ENCODE data around the gene PCNX1.

The PCNX1 gene

DNA sequence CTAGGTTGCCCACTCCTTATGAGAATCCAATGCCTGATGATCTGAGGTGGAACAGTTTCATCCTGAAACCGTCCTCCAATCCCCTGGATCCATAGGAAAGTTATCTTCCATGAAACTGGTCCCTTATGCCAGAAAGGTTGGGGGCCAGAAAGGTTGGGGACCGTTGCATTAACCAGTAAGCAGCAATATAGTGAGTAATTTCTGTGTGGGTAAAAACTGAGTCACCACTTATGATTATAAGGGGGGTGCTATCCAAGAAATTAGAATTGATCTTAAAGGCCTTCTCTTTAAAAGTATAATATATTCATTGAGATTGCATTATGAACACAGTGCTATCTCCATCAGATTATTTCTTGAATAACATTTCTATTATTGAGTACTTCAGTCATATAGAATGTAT lies 97.2 kb downstream of the PCNX1 start:
- Histone ChIP-seq H3K9me3 (ENCODE audit: control insufficient read depth, insufficient read depth, low read depth, low read length) (no peaks in the 10 kb centered on the region), H3K27ac (ENCODE audit: extremely low read depth, low read depth, low read length) (no peak overlapping the region), H3K4me3 (ENCODE audit: low read depth, low read length) (no peak overlapping the region), H3K4me1 (ENCODE audit: control insufficient read depth, insufficient read depth, low read length) (no peaks in the 10 kb centered on the region), H3K36me3 (ENCODE audit: control insufficient read depth in 2 of 2, insufficient read depth in 1 of 2, low read length in 2 of 2) (peaks cover 0 to 10% of the 10 kb centered on the region in 2 experiments; a peak in 2 of 3 replicates)
- TF ChIP-seq, protein P1, sequence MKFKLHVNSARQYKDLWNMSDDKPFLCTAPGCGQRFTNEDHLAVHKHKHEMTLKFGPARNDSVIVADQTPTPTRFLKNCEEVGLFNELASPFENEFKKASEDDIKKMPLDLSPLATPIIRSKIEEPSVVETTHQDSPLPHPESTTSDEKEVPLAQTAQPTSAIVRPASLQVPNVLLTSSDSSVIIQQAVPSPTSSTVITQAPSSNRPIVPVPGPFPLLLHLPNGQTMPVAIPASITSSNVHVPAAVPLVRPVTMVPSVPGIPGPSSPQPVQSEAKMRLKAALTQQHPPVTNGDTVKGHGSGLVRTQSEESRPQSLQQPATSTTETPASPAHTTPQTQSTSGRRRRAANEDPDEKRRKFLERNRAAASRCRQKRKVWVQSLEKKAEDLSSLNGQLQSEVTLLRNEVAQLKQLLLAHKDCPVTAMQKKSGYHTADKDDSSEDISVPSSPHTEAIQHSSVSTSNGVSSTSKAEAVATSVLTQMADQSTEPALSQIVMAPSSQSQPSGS (tag by site-specific recombination; IDR thresholded peaks at IDR 0.05; ENCODE audit: low read depth), result no peak
- TF ChIP-seq ZBTB20 (tag by site-specific recombination; IDR thresholded peaks at IDR 0.05) (no peak), ZNF155 (tag by site-specific recombination; IDR thresholded peaks at IDR 0.05) (no peak), ZNF248 (tag by site-specific recombination; IDR thresholded peaks at IDR 0.05) (no peak), ZNF777 (tag by site-specific recombination; IDR thresholded peaks at IDR 0.05; ENCODE audit: borderline replicate concordance) (no peak), ZNF660 (tag by site-specific recombination; IDR thresholded peaks at IDR 0.05) (no peak), SP3 (tag by site-specific recombination; IDR thresholded peaks at IDR 0.05) (no peak), ZNF514 (tag by site-specific recombination; IDR thresholded peaks at IDR 0.05) (no peak), ZNF211 (tag by site-specific recombination; IDR thresholded peaks at IDR 0.05; ENCODE audit: low read depth) (no peak), ZNF335 (tag by site-specific recombination; conservative IDR thresholded peaks at IDR 0.05) (no peak), ZNF423 (tag by site-specific recombination; IDR thresholded peaks at IDR 0.05) (no peak), ZNF121 (tag by site-specific recombination; IDR thresholded peaks at IDR 0.05) (no peak), GLI2 (tag by site-specific recombination; IDR thresholded peaks at IDR 0.05; ENCODE audit: borderline replicate concordance, low read depth) (no peak), SP7 (tag by site-specific recombination; IDR thresholded peaks at IDR 0.05) (no peak), ZNF548 (tag by site-specific recombination; IDR thresholded peaks at IDR 0.05) (no peak)
- TF ChIP-seq, protein P2, sequence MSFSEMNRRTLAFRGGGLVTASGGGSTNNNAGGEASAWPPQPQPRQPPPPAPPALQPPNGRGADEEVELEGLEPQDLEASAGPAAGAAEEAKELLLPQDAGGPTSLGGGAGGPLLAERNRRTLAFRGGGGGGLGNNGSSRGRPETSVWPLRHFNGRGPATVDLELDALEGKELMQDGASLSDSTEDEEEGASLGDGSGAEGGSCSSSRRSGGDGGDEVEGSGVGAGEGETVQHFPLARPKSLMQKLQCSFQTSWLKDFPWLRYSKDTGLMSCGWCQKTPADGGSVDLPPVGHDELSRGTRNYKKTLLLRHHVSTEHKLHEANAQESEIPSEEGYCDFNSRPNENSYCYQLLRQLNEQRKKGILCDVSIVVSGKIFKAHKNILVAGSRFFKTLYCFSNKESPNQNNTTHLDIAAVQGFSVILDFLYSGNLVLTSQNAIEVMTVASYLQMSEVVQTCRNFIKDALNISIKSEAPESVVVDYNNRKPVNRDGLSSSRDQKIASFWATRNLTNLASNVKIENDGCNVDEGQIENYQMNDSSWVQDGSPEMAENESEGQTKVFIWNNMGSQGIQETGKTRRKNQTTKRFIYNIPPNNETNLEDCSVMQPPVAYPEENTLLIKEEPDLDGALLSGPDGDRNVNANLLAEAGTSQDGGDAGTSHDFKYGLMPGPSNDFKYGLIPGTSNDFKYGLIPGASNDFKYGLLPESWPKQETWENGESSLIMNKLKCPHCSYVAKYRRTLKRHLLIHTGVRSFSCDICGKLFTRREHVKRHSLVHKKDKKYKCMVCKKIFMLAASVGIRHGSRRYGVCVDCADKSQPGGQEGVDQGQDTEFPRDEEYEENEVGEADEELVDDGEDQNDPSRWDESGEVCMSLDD (tag by site-specific recombination; IDR thresholded peaks at IDR 0.05), result no peak
- TF ChIP-seq, protein P3, sequence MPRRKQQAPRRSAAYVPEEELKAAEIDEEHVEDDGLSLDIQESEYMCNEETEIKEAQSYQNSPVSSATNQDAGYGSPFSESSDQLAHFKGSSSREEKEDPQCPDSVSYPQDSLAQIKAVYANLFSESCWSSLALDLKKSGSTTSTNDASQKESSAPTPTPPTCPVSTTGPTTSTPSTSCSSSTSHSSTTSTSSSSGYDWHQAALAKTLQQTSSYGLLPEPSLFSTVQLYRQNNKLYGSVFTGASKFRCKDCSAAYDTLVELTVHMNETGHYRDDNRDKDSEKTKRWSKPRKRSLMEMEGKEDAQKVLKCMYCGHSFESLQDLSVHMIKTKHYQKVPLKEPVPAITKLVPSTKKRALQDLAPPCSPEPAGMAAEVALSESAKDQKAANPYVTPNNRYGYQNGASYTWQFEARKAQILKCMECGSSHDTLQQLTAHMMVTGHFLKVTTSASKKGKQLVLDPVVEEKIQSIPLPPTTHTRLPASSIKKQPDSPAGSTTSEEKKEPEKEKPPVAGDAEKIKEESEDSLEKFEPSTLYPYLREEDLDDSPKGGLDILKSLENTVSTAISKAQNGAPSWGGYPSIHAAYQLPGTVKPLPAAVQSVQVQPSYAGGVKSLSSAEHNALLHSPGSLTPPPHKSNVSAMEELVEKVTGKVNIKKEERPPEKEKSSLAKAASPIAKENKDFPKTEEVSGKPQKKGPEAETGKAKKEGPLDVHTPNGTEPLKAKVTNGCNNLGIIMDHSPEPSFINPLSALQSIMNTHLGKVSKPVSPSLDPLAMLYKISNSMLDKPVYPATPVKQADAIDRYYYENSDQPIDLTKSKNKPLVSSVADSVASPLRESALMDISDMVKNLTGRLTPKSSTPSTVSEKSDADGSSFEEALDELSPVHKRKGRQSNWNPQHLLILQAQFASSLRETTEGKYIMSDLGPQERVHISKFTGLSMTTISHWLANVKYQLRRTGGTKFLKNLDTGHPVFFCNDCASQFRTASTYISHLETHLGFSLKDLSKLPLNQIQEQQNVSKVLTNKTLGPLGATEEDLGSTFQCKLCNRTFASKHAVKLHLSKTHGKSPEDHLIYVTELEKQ (tag by site-specific recombination; IDR thresholded peaks at IDR 0.05; ENCODE audit: borderline replicate concordance), result no peak
- TF ChIP-seq, protein P4, sequence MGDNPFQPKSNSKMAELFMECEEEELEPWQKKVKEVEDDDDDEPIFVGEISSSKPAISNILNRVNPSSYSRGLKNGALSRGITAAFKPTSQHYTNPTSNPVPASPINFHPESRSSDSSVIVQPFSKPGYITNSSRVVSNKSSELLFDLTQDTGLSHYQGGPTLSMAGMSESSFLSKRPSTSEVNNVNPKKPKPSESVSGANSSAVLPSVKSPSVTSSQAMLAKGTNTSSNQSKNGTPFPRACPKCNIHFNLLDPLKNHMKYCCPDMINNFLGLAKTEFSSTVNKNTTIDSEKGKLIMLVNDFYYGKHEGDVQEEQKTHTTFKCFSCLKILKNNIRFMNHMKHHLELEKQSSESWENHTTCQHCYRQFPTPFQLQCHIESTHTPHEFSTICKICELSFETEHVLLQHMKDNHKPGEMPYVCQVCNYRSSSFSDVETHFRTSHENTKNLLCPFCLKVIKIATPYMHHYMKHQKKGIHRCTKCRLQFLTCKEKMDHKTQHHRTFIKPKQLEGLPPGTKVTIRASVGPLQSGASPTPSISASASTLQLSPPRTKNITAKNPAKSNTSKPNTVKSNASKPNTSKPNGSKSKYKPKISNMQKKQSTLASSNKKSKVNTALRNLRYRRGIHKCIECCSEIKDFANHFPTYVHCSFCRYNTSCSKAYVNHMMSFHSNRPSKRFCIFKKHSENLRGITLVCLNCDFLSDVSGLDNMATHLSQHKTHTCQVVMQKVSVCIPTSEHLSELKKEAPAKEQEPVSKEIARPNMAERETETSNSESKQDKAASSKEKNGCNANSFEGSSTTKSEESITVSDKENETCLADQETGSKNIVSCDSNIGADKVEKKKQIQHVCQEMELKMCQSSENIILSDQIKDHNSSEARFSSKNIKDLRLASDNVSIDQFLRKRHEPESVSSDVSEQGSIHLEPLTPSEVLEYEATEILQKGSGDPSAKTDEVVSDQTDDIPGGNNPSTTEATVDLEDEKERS (tag by site-specific recombination; IDR thresholded peaks at IDR 0.05), result no peak
- CTCF ChIA-PET, result no interaction called here
- POLR2A ChIA-PET, result no interaction called here

All from HEK293 (cell line).